Tibial nerve (tissue), 4 donors: ENCODE results near the gene IGIP. TPM values are rescaled to one million over a fixed set of nuclear protein-coding genes. Genes with fewer than 3 reads are reported as not detected.
A peak's percentile ranks its signal among the peaks of the same experiment; 100 is the strongest.

Experiments
- DNase-seq, 2 donors: peaks; one replicate each; pipeline ENCODE4 v3.0.0-alpha.2; 2019; ENCODE audit warnings: low spot score in 2 of 2
- H3K27ac ChIP-seq, 4 donors: fragments of 200-600 bp; sonication (generic) in 3 of 4; one replicate each; pipeline ENCODE4 v1.5.1; 2017 to 2019; ENCODE audit warnings: mild to moderate bottlenecking in 1 of 4
- H3K27me3 ChIP-seq, 2 donors: fragments of 200-600 bp; sonication (generic) in 1 of 2; one replicate each; pipeline versions ENCODE4 v1.5.1 to v1.6.0; 2017 to 2019
- H3K36me3 ChIP-seq, 3 donors: fragments of 200-600 bp; sonication (generic); one replicate each; pipeline ENCODE4 v1.5.1; 2018 to 2019
- H3K4me1 ChIP-seq, 4 donors: fragments of 200-600 bp; sonication (generic) in 3 of 4; one replicate each; pipeline ENCODE4 v1.5.1; 2017 to 2019
- H3K4me3 ChIP-seq, 4 donors: fragments of 200-600 bp; sonication (generic) in 3 of 4; one replicate each; pipeline ENCODE4 v1.5.1; 2017 to 2019; ENCODE audit warnings: mild to moderate bottlenecking in 1 of 4, moderate library complexity in 1 of 4
- H3K9me3 ChIP-seq, 4 donors: fragments of 200-600 bp; sonication (generic) in 3 of 4; one replicate each; pipeline ENCODE4 v1.5.1; 2017 to 2019
- EP300 ChIP-seq, 2 donors: sonication (generic); formaldehyde crosslinking; IDR thresholded peaks; one replicate each; pipeline ENCODE4 v1.6.1; 2017; ENCODE audit warnings: antibody characterized with exemption in 2 of 2, mild to moderate bottlenecking in 1 of 2
- POLR2A ChIP-seq, 2 donors: fragments of 450-650 bp; IDR thresholded peaks; one replicate each; pipeline ENCODE4 v1.6.1; 2017; ENCODE audit warnings: antibody characterized with exemption in 2 of 2, mild to moderate bottlenecking in 2 of 2, moderate library complexity in 2 of 2
- WGBS, 2 donors: methylation state at CpG; one replicate each; pipeline ENCODE4 v1.1.5; 2018; 5-methylcytosine and 5-hydroxymethylcytosine counted together
- total RNA-seq, 4 donors: library from RNA; depleted of rRNA; stranded (reverse); fragments of >200 nt; gene quantifications; one replicate each; pipeline ENCODE4 v1.1.0, GENCODE V29; 2016
- TF ChIP-seq, protein P1 (sequence below), 5 experiments: fragments of 200-600 bp in 3 of 5; fragments of 450-650 bp in 2 of 5; sonication (generic) in 3 of 5; IDR thresholded peaks; one replicate each; pipeline ENCODE4 v1.5.1; 2016 to 2019; ENCODE audit warnings: antibody characterized with exemption in 5 of 5, mild to moderate bottlenecking in 3 of 5, moderate library complexity in 2 of 5

Gene IGIP
- total RNA-seq, 4 donors from 2014 or later, result 16.5 to 28.6 (median 27.1) TPM

- TF ChIP-seq POLR2A (IDR thresholded peaks at IDR 0.05) (no peak), EP300 (IDR thresholded peaks at IDR 0.05) (no peak)
- TF ChIP-seq, protein P1, sequence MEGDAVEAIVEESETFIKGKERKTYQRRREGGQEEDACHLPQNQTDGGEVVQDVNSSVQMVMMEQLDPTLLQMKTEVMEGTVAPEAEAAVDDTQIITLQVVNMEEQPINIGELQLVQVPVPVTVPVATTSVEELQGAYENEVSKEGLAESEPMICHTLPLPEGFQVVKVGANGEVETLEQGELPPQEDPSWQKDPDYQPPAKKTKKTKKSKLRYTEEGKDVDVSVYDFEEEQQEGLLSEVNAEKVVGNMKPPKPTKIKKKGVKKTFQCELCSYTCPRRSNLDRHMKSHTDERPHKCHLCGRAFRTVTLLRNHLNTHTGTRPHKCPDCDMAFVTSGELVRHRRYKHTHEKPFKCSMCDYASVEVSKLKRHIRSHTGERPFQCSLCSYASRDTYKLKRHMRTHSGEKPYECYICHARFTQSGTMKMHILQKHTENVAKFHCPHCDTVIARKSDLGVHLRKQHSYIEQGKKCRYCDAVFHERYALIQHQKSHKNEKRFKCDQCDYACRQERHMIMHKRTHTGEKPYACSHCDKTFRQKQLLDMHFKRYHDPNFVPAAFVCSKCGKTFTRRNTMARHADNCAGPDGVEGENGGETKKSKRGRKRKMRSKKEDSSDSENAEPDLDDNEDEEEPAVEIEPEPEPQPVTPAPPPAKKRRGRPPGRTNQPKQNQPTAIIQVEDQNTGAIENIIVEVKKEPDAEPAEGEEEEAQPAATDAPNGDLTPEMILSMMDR (IDR thresholded peaks at IDR 0.05), result no peak
- H3K36me3 ChIP-seq, result no peaks in the 10 kb centered on the region
- peak overlapping the region; percentile 74 to 85 (median 82) for H3K4me3 ChIP-seq
- H3K27me3 ChIP-seq, result no peaks in the 10 kb centered on the region
- no peaks in the 10 kb centered on the region for H3K9me3 ChIP-seq
- peak overlapping the region; percentile 95 to 100 (median 100) for H3K27ac ChIP-seq
- 3 to 6% methylated on average over 35 to 52 of the region's 52 CpGs for WGBS, 2 donors
- DNase-seq, result no peak
- peaks cover 0 to 60% (median 35%) of the 10 kb centered on the region in 4 donors for H3K4me1 ChIP-seq
These were observed 17.4 kb upstream of the IGIP start for GRCh38 chr5:140108093-140109017.

- WGBS, 2 donors, result 55% methylated on average over 24 of the region's 24 CpGs
- peak overlapping the region; percentile 74 to 85 (median 82) for H3K4me3 ChIP-seq
- H3K27ac ChIP-seq, result peak overlapping the region in 3 of 4 donors; percentile 95 to 100 (median 100)
- H3K36me3 ChIP-seq, result no peaks in the 10 kb centered on the region
- H3K27me3 ChIP-seq, result no peaks in the 10 kb centered on the region
- peaks cover 0 to 60% (median 35%) of the 10 kb centered on the region in 4 donors for H3K4me1 ChIP-seq
- TF ChIP-seq POLR2A (IDR thresholded peaks at IDR 0.05) (no peak), EP300 (IDR thresholded peaks at IDR 0.05) (no peak)
- TF ChIP-seq, protein P1 (IDR thresholded peaks at IDR 0.05), result no peak
- no peak for DNase-seq
- no peaks in the 10 kb centered on the region for H3K9me3 ChIP-seq
These were observed 16.5 kb upstream of the IGIP start for GRCh38 chr5:140109018-140109758.

DNA sequence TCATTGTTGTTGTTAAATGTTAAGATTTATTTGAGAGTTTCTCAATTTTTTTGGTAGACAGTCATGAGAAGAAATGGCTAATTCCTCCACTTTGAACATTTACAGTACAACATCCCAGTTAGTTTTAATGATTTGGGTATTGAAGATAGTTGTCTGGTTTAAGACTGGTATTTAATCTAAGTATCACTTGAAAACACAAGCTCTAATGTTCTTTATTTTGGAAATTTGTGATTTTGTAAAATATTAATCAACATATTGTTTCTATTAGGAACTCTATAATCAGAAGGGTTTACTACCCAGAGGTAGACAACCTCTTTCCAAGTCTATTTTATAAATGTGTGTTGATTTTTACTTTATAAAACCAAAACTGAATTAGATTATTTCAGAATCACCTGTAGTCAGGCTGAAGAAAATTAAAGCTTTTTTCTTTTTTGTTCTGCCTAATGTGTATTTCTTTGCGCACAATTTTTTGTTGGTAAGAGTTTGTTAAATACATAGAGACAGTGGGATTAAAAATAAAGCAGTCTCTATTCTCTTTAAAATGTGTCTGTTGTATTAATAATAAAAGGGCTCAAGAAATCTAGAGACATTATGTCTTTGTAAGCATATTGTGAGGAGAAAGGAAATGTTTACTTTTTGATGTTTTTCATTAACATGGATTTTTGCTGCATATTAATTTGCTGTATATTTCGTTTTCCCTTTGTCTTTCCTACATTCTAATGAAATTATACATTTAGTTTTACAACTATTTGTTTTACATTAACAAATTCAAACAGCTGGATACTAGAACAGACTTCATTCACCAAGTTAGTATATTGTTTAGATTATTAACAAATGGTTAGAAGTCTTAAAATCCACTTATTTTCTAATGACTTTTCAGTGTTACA lies 15.7 kb upstream of the IGIP start:
- no peak for TF ChIP-seq EP300 (IDR thresholded peaks at IDR 0.05)
- no peak for TF ChIP-seq POLR2A (IDR thresholded peaks at IDR 0.05)
- TF ChIP-seq, protein P1 (IDR thresholded peaks at IDR 0.05), result no peak
- H3K4me3 ChIP-seq, result no peak overlapping the region
- H3K4me1 ChIP-seq, result peaks cover 0 to 64% (median 36%) of the 10 kb centered on the region in 4 donors

GRCh38 chr5:140110646-140110957 lies 15.1 kb upstream of the IGIP start:
- Histone ChIP-seq H3K4me3 (no peak overlapping the region), H3K4me1 (peaks cover 0 to 70% (median 41%) of the 10 kb centered on the region in 4 donors), H3K9me3 (no peaks in the 10 kb centered on the region), H3K27ac (peak overlapping the region in 1 of 4 donors; percentile 97), H3K27me3 (no peaks in the 10 kb centered on the region), H3K36me3 (no peaks in the 10 kb centered on the region)
- TF ChIP-seq POLR2A (IDR thresholded peaks at IDR 0.05) (no peak), EP300 (IDR thresholded peaks at IDR 0.05) (no peak)
- TF ChIP-seq, protein P1 (IDR thresholded peaks at IDR 0.05), result no peak
- WGBS, 2 donors, result 42 to 51% methylated on average over 1 of the region's 1 CpG
- DNase-seq, result no peak

More for the DNA sequence above, 15.7 kb upstream of the IGIP start:
- Histone ChIP-seq H3K9me3 (no peaks in the 10 kb centered on the region), H3K27me3 (no peaks in the 10 kb centered on the region), H3K36me3 (no peaks in the 10 kb centered on the region), H3K27ac (peak overlapping the region in 1 of 4 donors; percentile 100)
- WGBS, 2 donors, result 72 to 77% methylated on average over 2 of the region's 2 CpGs
- DNase-seq, result no peak
